ENCODE measurements around the gene PSG11. TPM values are rescaled to one million over a fixed set of nuclear protein-coding genes. Genes with fewer than 3 reads are reported as not detected.
"Not testable (repeated sequence)": the region's sequence is repeated elsewhere in the genome, so short reads cannot be mapped to it uniquely, and the experiment has no call there.

The PSG11 gene
- polyA plus RNA-seq, 3 donors: not detected

DNA sequence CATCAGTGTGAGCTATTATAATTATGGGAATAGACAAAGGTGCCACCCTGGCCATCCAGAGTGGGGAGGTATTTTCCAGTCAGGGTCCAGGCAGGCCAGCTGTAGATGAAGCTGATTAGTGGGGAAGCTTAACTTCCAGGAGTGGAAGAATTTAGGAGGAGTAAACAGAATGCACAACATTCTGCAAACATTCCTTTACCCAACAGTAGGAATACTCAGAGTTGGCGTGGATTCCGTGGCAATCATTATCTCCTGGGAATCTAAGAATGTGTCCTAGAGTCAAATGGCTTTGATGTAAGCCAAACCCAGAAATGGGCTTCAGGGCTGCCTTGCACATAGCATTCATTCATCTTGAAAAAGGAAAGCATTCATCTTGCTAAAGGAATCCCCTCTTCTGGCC is 33.2 kb upstream of the PSG11 start:
- no CpG with 5 or more reads among the region's 2 CpGs for WGBS (ENCODE audit: insufficient coverage)
- H3K4me1 ChIP-seq (ENCODE audit: control insufficient read depth in 1 of 2, insufficient read depth in 2 of 2, low read length in 2 of 2); H3K9me3 ChIP-seq (replicated peaks in 1 of 2; ENCODE audit: control insufficient read depth in 1 of 2, insufficient read depth in 1 of 2, low read length in 2 of 2); H3K4me1 Mint-ChIP-seq; H3K27ac Mint-ChIP-seq; DNase-seq; H3K4me2 ChIP-seq (replicated peaks; ENCODE audit: extremely low read depth, low read length, poor library complexity, severe bottlenecking); H3K27ac ChIP-seq (ENCODE audit: low read depth in 1 of 2, low read length in 2 of 2); intact Hi-C loops (cut with micrococcal nuclease); H3K27me3 ChIP-seq (ENCODE audit: control insufficient read depth in 2 of 2, insufficient read depth in 2 of 2, low read length in 2 of 2); H3K9ac ChIP-seq (ENCODE audit: insufficient read depth, low read length, poor library complexity, severe bottlenecking); H3K27me3 Mint-ChIP-seq (ENCODE audit: low read depth in 3 of 3); H3K4me3 Mint-ChIP-seq; H3K79me2 ChIP-seq (ENCODE audit: insufficient read depth, low read length); H3K36me3 ChIP-seq (replicated peaks in 1 of 2; ENCODE audit: control insufficient read depth in 1 of 2, insufficient read depth in 2 of 2, low read length in 2 of 2); H4K20me1 ChIP-seq (ENCODE audit: insufficient read depth, low read length); H2AFZ ChIP-seq (ENCODE audit: insufficient read depth, low read depth, low read length, poor library complexity, severe bottlenecking); H3K4me3 ChIP-seq (replicated peaks in 1 of 3; ENCODE audit: low read depth in 2 of 3, low read length in 3 of 3); H3K36me3 Mint-ChIP-seq: not testable (repeated sequence)
- peaks cover 9 to 34% (median 16%) of the 10 kb centered on the region in 7 donors for H3K9me3 Mint-ChIP-seq

DNA sequence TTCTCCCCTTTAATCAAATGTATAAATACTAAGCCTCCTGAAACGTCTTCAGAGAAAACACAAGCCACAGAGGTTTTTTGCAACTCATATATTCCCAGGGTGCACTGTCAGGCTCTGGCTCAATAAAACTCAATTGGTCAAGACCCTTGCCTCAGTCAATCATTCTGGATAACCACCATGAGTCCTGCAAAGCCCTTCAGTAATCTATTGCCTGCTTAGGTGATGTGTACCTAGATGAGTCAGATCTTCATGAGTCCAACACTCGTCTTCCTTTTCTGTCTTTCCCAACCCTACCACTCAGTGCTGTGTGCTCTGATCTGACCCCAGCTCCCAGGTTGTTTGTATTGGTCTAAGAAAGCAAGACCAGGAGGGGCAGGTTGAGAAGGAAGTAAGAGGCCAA is 32.2 kb upstream of the PSG11 start:
- H3K9me3 ChIP-seq (replicated peaks in 1 of 2; ENCODE audit: control insufficient read depth in 1 of 2, insufficient read depth in 1 of 2, low read length in 2 of 2); H3K27me3 ChIP-seq (ENCODE audit: control insufficient read depth in 2 of 2, insufficient read depth in 2 of 2, low read length in 2 of 2); intact Hi-C loops (cut with micrococcal nuclease); H3K79me2 ChIP-seq (ENCODE audit: insufficient read depth, low read length); H3K4me2 ChIP-seq (replicated peaks; ENCODE audit: extremely low read depth, low read length, poor library complexity, severe bottlenecking); H3K27ac ChIP-seq (ENCODE audit: low read depth in 1 of 2, low read length in 2 of 2); H2AFZ ChIP-seq (ENCODE audit: insufficient read depth, low read depth, low read length, poor library complexity, severe bottlenecking); H3K4me3 ChIP-seq (replicated peaks in 1 of 3; ENCODE audit: low read depth in 2 of 3, low read length in 3 of 3); H3K4me3 Mint-ChIP-seq; H3K27me3 Mint-ChIP-seq (ENCODE audit: low read depth in 3 of 3); H3K36me3 Mint-ChIP-seq; H3K4me1 ChIP-seq (ENCODE audit: control insufficient read depth in 1 of 2, insufficient read depth in 2 of 2, low read length in 2 of 2); H3K36me3 ChIP-seq (replicated peaks in 1 of 2; ENCODE audit: control insufficient read depth in 1 of 2, insufficient read depth in 2 of 2, low read length in 2 of 2); H4K20me1 ChIP-seq (ENCODE audit: insufficient read depth, low read length); H3K27ac Mint-ChIP-seq; DNase-seq; H3K9ac ChIP-seq (ENCODE audit: insufficient read depth, low read length, poor library complexity, severe bottlenecking); H3K4me1 Mint-ChIP-seq: not testable (repeated sequence)
- WGBS (ENCODE audit: insufficient coverage): no CpG with 5 or more reads among the region's 2 CpGs
- H3K9me3 Mint-ChIP-seq: peaks cover 12 to 35% (median 19%) of the 10 kb centered on the region in 7 donors

- H3K27me3 ChIP-seq (ENCODE audit: control insufficient read depth in 2 of 2, insufficient read depth in 2 of 2, low read length in 2 of 2); H3K4me1 ChIP-seq (ENCODE audit: control insufficient read depth in 1 of 2, insufficient read depth in 2 of 2, low read length in 2 of 2); H4K20me1 ChIP-seq (ENCODE audit: insufficient read depth, low read length); H2AFZ ChIP-seq (ENCODE audit: insufficient read depth, low read depth, low read length, poor library complexity, severe bottlenecking); H3K27ac Mint-ChIP-seq; H3K9ac ChIP-seq (ENCODE audit: insufficient read depth, low read length, poor library complexity, severe bottlenecking); H3K4me3 Mint-ChIP-seq; H3K27ac ChIP-seq (ENCODE audit: low read depth in 1 of 2, low read length in 2 of 2); H3K79me2 ChIP-seq (ENCODE audit: insufficient read depth, low read length); H3K4me2 ChIP-seq (replicated peaks; ENCODE audit: extremely low read depth, low read length, poor library complexity, severe bottlenecking); H3K9me3 ChIP-seq (replicated peaks in 1 of 2; ENCODE audit: control insufficient read depth in 1 of 2, insufficient read depth in 1 of 2, low read length in 2 of 2); H3K36me3 Mint-ChIP-seq; DNase-seq; H3K4me3 ChIP-seq (replicated peaks in 1 of 3; ENCODE audit: low read depth in 2 of 3, low read length in 3 of 3); H3K36me3 ChIP-seq (replicated peaks in 1 of 2; ENCODE audit: control insufficient read depth in 1 of 2, insufficient read depth in 2 of 2, low read length in 2 of 2); intact Hi-C loops (cut with micrococcal nuclease); H3K9me3 Mint-ChIP-seq; H3K4me1 Mint-ChIP-seq; H3K27me3 Mint-ChIP-seq (ENCODE audit: low read depth in 3 of 3): not testable (repeated sequence)
- WGBS (ENCODE audit: insufficient coverage): 92% methylated on average over 2 of the region's 3 CpGs
These were observed 21.7 kb upstream of the PSG11 start for GRCh38 chr19:43047966-43048365.

DNA sequence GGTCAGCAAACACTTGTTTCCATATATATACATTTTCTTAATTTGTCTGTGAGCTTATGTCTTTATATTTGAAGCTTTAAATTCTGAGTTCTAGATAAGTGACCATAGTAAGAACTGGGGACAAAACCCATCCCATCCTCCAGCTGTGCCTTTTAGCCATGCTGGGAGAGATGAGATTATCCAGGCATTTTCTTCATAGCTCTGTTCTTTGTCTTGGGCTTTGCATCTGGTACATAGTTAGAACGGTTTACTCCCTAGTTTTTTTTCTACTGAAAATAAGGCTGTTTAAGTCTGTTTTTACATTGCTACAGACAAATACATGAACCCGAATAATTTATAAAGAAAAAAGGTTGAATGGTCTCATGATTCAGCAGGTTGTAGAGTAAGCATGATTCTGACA is 20.3 kb upstream of the PSG11 start:
- H3K27ac ChIP-seq (ENCODE audit: low read depth in 1 of 2, low read length in 2 of 2); H3K9me3 ChIP-seq (replicated peaks in 1 of 2; ENCODE audit: control insufficient read depth in 1 of 2, insufficient read depth in 1 of 2, low read length in 2 of 2); H3K4me1 Mint-ChIP-seq; H3K4me3 Mint-ChIP-seq; H2AFZ ChIP-seq (ENCODE audit: insufficient read depth, low read depth, low read length, poor library complexity, severe bottlenecking); H3K79me2 ChIP-seq (ENCODE audit: insufficient read depth, low read length); H3K9me3 Mint-ChIP-seq; H3K36me3 ChIP-seq (replicated peaks in 1 of 2; ENCODE audit: control insufficient read depth in 1 of 2, insufficient read depth in 2 of 2, low read length in 2 of 2); H4K20me1 ChIP-seq (ENCODE audit: insufficient read depth, low read length); H3K4me1 ChIP-seq (ENCODE audit: control insufficient read depth in 1 of 2, insufficient read depth in 2 of 2, low read length in 2 of 2); H3K27ac Mint-ChIP-seq; H3K27me3 ChIP-seq (ENCODE audit: control insufficient read depth in 2 of 2, insufficient read depth in 2 of 2, low read length in 2 of 2); intact Hi-C loops (cut with micrococcal nuclease); H3K9ac ChIP-seq (ENCODE audit: insufficient read depth, low read length, poor library complexity, severe bottlenecking); H3K4me2 ChIP-seq (replicated peaks; ENCODE audit: extremely low read depth, low read length, poor library complexity, severe bottlenecking); H3K36me3 Mint-ChIP-seq; H3K4me3 ChIP-seq (replicated peaks in 1 of 3; ENCODE audit: low read depth in 2 of 3, low read length in 3 of 3); DNase-seq; H3K27me3 Mint-ChIP-seq (ENCODE audit: low read depth in 3 of 3): not testable (repeated sequence)
- no CpG with 5 or more reads among the region's 2 CpGs for WGBS (ENCODE audit: insufficient coverage)

Measured in CD14-positive monocyte (primary cell).